GDM1 (cell line): ENCODE results near the gene WDR86.

Source experiments
- DNase-seq: peaks from one replicate; lab custom pipeline; 2025; lab: John Stamatoyannopoulos, UW

Gene WDR86, protein sequence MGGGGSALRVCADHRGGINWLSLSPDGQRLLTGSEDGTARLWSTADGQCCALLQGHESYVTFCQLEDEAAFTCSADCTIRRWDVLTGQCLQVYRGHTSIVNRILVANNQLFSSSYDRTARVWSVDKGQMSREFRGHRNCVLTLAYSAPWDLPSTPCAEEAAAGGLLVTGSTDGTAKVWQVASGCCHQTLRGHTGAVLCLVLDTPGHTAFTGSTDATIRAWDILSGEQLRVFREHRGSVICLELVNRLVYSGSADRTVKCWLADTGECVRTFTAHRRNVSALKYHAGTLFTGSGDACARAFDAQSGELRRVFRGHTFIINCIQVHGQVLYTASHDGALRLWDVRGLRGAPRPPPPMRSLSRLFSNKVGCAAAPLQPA

DNA sequence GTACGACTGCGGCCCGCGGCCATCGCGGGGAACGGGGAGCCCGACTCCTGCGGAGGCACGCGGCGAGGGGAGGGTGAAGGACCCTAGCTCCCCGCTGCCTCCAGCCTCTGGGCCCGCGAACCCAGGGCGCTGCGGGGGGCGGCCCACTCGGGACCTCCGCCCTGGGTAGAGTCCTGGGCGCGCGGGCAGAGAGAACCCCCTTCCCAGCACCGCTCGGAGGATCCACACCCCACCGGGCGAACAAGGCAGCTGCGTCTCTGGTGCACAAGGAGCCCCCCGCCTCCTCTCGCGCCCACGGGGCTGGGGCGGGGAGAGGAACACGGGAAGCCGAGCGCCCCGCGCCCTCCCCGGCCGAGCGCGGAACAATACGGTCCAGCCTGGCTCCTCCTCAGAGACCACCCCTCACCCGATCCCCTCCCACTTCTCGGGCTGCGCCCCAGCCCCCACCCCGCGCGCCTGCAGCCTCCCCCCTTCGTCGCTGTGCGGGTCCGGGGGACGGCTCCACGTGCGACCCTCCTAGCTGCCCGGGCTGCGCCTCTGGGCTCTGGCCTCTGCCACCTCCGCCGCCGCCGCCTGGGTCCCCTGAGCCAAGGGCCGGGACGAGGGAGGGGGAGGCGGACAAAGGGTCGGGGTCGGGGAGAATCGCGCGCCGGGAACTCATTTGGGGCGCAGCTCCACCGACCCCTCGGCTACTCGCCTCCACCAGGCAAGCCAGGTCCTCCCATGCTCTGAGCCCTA lies at the start of gene WDR86:
TSS of gene WDR86 (minus strand) at position 372 of the 738 bp plus-strand sequence. CDS start 449 bp downstream, outside the sequence.
- no peak for DNase-seq

DNA sequence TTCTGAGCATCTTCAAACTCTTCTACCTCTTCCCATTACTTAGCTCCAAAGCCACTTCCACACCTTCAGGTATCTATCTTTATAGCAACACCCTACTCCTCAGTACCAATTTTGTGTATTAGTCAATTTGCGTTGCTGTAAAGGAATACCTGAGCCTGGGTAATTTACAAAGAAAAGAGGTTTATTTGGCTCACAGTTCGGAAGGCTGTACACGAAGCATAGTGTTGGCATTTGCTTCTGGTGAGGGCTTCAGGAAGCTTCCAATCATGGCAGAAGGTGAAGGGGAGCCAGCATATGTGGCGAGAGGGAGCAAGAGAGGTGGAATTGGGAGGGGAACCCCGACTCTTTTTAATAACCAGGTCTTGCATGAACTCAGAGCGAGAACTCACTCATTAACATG lies 47.7 kb upstream of the WDR86 start:
- DNase-seq, result no peak

DNA sequence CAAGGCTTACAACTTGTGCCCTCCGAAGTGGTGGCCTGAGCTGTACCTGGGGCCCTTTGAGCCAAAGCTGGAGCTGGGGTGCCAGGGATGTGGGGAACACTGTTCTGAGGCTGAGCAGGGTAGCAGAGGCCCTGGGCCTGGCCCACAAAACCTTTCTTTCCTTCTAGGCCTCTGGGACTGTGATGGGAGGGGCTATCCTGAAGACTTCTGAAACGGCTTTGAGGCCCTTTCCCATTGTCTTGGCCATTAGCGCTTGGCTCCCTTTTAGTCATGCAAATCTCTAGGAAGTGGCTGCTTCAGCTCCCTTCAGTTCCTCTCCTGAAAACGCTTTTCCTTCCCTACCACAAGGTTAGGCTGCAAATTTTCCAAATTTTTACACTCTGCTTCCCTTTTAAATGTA lies 46.9 kb upstream of the WDR86 start:
- DNase-seq, result no peak

DNA sequence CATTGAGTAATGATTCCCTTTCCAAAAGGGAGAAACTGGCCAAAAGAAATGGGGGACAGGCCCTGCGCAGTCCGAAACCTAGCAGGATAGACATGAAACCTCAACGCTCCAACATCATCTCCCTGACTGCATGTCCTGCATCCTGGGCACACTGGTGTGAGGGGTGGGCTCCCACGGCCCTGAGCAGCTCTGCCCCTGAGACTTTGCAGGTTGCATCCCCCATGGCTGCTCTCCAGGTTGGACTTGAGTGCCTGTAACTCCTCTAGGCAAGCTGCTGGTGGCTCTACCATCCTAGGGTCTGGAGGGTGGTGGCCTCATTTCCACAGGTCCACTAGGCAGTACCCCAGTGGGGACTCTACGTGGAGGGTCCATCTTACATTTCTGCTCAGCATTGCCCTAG lies 46.4 kb upstream of the WDR86 start:
- no peak for DNase-seq

DNA sequence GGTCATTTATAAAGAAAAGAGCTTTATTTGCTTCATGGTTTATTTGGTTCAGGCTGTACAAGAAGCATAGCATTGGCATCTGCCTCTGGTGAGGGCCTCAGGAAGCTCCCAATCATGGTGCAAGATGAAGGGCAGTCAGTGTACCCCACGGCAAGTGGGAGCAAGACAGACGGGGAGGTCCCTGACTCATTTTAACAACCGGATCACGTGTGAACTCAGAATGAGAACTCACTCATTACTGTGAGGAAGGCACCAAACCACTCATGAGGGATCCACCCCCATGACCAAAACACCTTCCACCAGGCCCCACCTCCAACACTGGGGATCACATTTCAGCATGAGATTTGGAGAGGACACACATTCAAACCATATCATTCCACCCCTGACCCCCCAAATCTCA lies 45.9 kb upstream of the WDR86 start:
- DNase-seq, result no peak

DNA sequence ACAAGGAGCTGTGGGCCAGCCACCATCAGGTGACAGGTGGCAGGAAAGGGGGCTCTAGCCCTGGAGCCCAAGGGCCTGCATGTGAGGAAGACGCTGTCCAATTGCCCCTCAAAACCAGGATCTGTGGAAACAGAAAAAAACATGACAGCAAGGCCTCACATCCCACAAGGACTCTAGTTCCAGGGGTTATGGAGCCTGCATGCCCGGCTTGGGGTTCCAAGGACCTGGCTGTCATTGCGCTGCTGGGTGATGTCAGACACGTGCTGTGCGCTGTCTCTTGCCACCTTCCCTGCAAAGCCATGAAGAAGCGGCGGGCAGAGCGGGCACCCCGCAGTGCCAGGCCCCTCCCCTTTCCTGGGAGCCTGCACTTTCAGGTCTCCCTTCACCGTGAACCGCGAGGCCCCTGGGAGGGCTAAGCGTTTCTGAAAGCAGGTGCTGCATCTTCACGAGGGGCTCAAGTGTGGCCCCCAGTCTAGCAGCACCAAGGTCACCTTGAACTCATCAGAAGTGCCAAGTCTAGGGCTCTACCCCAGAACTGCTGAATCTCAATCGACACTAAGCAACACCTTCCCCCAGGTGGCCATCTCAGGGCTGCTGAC lies 45.2 kb upstream of the WDR86 start:
- DNase-seq, result no peak

DNA sequence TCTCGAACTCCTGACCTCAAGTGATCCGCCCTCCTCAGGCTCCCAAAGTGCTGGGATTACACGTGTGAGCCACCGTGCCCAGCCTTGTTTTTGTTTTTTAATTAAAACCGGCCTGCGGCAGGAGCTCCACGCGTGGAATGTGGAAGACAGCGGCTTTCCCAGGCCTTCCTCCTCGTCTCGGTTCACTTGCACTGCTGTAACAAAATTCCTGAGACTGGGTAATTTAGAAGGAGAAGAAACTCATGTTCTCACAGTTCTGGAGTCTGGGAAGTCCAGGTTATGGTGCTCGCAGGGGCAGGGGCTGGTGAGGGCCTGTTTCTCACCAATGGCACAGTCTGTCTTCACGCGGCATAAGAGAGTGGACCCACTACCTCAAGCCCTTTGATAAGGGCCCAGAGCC lies 44.5 kb upstream of the WDR86 start:
- no peak for DNase-seq

DNA sequence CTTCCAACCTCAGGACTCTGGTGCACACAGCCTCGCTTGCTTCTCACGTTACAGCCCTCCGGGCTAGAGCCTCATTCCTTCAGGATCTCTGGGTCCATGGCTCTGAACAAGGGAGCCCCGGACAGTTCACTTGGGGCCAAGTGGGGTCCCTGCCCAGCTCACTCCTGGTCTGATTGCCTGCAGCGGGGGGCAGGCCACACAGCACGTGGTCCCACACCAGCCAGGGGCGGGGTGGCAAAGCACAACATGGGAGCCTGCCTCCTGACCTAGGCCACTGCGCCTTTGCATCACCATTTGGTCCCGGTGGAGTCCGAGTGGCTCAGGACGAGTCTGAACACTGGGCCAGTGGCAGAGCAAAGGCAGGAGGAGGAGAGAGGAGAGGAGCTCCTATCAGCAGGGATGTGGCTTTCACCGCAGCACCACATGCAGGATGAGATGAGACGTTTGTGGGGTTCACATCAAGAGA lies 43.5 kb upstream of the WDR86 start:
- no peak for DNase-seq

DNA sequence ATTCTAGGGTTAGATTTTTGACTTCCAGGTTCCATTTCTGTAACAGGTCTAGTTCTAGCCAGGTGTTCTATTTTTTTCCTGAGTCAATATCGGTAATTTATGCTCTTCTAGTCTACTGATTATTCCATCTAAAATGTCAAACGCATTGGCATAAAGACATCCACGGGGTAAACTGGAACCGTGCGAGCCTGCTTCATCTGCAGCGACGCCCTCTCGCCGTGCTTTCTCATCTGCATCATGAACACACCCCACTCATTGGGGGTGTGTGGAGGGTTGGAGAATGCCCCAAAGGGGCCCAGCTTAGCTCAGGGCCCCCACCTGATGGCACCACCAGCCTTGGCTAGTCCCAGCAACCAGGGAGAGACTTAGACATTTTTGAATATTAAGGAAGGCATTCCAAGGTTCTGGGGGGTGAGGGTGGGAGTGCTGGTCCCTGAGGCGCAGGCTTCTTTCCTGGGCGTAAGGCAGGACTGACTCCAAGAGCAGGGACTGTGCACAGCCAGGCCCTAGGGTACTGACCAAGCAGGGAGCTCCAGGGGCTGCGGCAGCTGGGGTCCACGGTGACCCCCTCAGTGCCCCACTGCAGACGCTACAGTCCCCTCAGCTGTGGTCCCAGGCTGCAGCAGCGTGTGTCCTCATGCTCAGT lies 43.0 kb upstream of the WDR86 start:
- DNase-seq, result no peak

DNA sequence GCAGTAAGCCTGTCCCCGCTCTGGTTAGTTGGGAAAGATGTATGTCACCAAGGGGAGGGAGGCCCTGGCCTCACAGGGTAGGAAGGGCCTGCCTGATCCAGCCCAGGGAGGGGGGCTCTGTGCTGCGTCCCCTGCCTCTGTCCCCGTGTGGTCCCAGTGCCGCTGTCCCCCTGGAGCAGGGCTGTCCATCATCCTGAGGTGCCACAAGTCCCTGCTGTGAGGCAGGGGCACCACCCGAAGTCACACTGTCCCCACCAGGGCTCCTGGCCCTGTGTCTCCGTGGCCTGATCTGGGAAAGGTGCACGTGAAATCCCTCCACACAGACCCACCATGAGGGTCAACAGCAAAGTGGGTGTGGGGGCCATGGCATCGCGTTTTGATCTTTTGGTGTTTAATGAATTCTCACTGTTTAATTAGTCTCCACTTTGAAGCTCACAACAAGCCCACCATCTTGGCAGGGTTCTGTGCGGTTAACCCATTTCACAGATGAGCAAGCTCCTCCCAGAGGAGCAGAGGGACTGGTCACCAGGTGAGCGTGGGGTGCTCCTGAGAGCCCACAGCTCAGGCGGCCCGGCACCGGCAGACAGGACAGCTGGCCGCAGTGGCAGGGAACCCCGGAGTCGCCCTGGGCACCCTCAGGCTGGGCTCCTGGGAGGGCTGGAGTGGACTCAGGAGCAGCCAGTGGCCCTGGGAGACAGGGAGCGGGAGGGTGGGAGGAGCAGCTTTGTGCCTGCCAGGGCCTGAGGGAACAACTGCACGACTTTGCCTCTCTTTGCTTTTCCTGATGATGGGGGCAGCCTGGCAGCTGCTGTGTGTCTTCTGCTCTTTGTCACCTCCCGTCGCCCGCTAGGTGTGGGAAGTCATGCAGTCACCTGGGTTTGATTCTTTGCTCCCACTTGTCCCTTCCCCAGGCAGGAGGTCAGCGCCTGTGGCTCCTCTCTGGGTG lies 42.1 kb upstream of the WDR86 start:
- no peak for DNase-seq

DNA sequence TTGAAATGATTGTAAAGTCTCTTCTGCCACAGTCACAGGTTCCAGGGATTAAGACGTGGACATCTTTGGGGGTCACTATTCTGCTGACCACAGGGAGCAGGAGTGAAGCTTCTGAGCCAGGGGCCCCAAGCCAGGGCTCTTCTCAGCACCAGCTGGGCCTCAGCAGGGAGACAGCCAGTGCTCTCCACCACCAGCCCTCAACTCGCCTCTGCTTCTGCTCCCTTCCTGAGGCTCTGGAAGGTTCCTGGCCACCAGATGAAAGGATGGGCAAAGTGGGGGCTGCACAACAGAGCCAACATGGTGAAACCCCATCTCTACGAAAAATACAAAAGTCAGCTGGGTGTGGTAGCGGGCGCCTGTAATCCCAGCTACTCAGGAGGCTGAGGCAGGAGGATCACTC lies 41.3 kb upstream of the WDR86 start:
- DNase-seq, result no peak

DNA sequence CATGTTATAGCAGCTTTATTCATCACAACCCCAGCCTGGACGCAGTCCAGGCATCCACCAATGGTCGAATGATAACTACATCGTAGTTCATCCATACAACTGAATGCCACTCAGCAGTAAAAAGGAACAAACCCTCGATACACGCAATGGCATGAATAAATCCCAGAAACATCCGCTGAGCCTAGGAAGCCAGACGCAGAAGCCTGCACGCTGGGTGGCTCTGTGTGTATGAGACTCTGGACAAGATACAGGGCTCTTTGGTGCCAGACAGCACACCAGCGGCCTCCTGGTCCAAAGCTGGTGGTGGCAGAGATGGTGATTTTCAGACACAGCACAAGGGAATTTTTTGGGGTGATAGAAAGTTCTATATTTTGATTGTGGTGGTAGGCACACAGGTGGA lies 40.2 kb upstream of the WDR86 start:
- DNase-seq, result no peak

DNA sequence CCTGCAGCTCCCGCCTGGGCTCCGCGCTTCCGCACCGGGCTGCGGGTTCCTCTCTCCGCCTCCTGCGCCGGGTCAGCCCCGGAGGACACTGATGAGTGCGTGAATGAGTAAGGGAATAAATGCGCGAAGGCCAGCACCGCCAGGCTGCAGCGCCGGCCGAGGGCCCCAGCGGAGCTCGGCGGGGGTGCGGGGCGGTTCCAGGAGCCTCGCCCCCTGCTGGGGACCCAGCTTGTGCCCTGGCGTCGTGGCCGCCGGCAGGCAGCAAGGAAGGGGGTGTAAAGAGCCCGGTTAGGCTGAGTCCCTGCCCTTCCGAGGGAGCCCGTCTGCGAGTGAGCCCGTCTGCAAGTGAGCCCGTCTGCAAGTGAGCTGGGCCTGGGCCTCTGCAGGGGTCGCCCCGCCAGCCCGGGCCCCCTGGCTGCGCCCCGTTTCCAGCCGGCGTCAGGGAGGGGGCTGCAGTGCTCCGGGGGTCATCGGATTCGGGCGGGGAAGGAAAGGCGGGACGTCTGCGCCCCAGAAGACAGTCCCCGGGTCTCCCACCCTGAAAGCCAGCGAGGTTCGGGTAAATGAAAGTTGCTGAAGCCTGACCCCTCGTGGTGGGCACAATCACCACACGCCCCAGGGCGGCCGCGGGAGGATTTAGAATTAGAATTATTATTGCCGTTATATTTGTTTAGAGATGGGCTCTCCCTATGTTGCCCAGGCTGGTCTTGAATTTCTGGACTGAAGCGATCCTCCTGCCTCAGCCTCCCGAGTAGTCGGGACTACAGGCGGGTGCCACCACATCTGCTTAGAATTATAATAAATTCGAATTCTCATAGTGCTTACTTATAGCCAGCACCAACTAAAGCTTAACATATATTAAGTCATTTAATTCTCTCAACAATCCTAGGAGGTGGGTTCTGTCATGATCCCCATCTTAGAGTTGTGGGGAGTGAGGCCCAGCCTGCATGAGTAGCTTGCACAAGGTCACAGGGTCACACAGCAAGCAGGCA lies 38.7 kb upstream of the WDR86 start:
- no peak for DNase-seq

DNA sequence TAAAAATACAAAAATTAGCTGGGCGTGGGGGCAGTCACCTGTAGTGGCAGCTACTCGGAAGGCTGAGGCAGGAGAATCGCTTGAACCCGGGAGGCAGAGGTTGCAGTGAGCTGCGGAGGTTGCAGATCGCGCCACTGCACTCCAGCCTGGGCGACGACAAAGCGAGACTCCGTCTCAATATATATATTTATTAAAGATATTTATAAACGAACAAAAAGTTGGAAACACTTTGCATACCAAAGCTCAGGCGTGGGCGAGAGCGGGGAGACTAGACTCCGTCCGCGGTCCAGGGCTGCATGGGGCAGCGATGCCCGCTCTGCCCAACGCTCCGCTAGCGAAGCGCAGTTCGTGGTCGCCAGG lies 38.0 kb upstream of the WDR86 start:
- DNase-seq, result no peak

DNA sequence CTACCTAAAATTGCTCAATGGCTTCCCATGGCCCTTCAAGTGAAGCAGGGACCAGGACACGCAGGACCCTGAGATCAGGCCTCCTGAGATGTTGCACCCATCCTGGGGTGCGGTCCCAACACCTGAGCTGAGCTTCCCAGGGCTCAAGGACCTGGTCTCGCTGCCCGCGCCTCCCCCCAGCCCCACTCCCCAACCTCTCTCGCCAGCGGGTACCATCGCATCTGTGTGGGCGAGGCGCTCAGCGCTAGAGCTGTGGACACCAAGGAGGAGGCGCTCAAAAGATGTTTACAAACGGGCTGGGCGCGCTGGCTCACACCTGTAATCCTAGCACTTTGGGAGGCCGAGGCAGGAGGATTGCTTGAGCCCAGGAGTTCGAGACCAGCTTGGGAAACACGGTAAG lies 37.5 kb upstream of the WDR86 start:
- DNase-seq, result no peak

DNA sequence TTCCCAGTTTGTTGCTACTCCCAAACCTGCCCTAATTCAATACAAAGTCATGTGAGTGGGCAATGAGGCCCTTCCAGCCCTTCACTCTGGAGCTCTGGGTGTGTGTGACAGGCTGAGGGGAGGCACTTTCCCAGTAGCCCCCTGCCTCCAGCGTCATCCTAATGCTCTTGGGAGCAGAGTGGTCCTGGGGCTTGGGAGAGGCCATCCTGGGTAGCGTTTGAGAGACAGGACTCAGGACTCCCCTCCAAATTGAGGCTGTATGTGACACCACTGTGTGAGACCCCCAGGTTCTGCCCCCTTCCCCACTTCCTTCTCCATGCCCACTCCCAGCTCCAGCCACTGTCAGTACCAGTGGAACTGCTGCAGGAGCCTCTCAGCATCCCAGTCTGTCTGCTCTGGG lies 36.6 kb upstream of the WDR86 start:
- no peak for DNase-seq

DNA sequence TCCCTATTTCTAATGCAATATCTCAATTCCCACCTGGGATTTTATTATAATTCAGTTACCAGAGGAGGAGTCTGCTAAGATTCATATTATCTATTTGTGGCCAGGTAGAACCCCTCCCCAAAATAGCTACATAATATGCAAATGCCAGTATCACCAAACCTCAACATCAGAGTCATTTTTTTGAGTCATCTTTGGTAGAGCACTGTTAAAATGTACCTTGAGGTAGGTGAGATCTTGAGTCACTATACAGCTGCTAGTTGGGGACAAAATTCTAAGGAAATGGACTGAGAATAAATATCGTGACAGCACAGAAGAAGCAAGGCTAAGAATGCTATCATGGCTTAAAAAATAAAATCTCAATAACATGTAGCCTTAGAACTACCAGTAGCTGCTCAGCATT lies 34.8 kb upstream of the WDR86 start:
- no peak for DNase-seq

DNA sequence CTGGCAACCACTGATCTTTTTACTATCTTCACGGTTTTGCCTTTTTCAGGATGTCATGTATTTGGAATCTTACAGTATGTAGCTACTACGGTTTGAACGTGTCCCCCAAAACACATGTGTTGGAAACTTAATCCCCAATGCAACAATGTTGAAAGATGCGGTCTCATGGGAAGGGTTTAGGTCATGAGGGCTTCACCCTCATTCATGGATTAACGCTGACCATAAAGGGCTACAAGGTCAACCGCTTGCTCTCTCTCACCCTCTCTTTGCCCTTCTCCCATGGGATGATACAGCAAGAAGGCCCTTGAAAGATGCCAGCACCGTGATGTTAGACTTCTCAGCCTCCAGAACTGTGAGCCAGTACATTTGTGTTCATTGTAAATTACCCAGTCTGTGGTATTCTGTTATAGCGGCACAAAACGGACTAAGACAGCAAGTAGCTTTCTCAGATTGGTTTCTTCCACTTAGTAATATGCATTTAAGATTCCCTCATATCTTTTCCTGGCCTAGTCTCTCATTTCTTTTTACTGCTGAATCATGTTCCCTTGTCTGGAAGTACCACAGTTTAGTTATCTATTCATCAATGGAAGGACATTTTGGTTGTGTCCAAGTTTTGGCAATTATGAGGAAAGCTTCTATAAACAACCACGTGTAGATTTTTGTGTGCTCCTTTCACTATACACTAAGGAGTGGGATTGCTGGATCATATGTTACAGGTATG lies 33.1 kb upstream of the WDR86 start:
- DNase-seq, result no peak

DNA sequence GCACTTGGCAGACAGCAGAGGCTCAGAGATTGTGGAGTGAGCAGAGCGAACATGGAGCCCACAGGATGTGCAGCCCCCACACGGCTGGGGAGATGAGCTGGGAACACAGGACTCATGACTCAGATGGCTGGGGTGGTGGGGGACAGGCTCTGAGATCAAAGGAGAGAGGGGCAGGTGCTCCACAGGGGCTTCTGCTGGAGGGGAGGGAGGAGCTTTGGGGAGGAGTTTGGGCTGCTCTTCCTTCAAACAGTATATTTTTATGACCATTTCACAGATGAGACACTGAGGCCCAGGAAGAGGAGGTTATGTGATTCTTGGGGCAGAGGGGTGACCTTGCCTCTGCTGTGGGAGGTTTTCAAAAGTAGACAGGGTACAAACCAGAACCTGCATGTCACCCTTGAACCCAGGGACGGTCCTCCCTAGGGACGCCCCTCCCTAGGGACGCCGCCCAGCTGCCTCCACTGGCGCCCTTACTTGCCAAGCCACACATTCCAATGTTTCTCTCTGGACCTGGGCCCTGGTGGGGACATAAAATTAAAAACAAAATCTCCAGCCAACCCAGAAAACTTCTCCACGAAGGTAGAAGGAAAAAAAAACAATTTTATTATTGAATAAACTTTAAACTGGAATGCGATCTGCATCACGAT lies 31.1 kb upstream of the WDR86 start:
- no peak for DNase-seq
